Mesendoderm (in vitro differentiated cells): Measurements from ENCODE around the gene NR0B2.

Experiments
- DNase-seq: peaks from one replicate; pipeline ENCODE4 v3.0.0; 2013
- H2AK5ac ChIP-seq: 2 replicates; pipeline ENCODE4 v1.6.1; 2013; ENCODE audit warnings: low read length, inconsistent platforms
- H2BK120ac ChIP-seq: 2 replicates; pipeline ENCODE4 v1.6.1; 2013; ENCODE audit warnings: low read depth, mild to moderate bottlenecking, low read length, moderate library complexity, mixed read lengths
- H2BK15ac ChIP-seq: replicated peaks from 2 replicates; pipeline ENCODE4 v1.6.1; 2013; ENCODE audit warnings: low read depth, mild to moderate bottlenecking, moderate library complexity
- H2BK5ac ChIP-seq: 2 replicates; pipeline ENCODE4 v1.6.1; 2013; ENCODE audit warnings: low read length, inconsistent platforms
- H3K18ac ChIP-seq: 2 replicates; pipeline ENCODE4 v1.6.1; 2013; ENCODE audit warnings: mild to moderate bottlenecking, low read length, mixed read lengths
- H3K23ac ChIP-seq: one replicate; pipeline ENCODE4 v1.6.1; 2013; ENCODE audit warnings: low read length
- H3K27ac ChIP-seq: 2 replicates; pipeline ENCODE4 v1.5.1; 2013; ENCODE audit warnings: low read depth, mild to moderate bottlenecking, inconsistent platforms, low read length, moderate library complexity
- H3K27me3 ChIP-seq: 2 replicates; pipeline ENCODE4 v1.6.1; 2013; ENCODE audit warnings: low read length, control low read depth, mild to moderate bottlenecking, inconsistent platforms; ENCODE audit not compliant: insufficient read depth, poor library complexity
- H3K36me3 ChIP-seq: 2 replicates; pipeline ENCODE4 v1.6.1; 2013; ENCODE audit warnings: low read length, inconsistent platforms; ENCODE audit not compliant: control insufficient read depth, insufficient read depth
- H3K4ac ChIP-seq: one replicate; pipeline ENCODE4 v1.6.1; 2013; ENCODE audit warnings: low read depth, mild to moderate bottlenecking, low read length, moderate library complexity
- H3K4me1 ChIP-seq: 2 replicates; pipeline ENCODE4 v1.6.1; 2013; ENCODE audit warnings: low read depth, low read length, inconsistent platforms; ENCODE audit not compliant: control insufficient read depth
- H3K4me2 ChIP-seq: 2 replicates; pipeline ENCODE4 v1.6.1; 2013; ENCODE audit warnings: low read length
- H3K4me3 ChIP-seq: 2 replicates; pipeline ENCODE4 v1.5.1; 2013; ENCODE audit warnings: mild to moderate bottlenecking, low read length
- H3K56ac ChIP-seq: one replicate; pipeline ENCODE4 v1.6.1; 2013; ENCODE audit warnings: low read length
- H3K79me1 ChIP-seq: 2 replicates; pipeline ENCODE4 v1.6.1; 2013; ENCODE audit warnings: low read length, inconsistent platforms
- H3K79me2 ChIP-seq: 2 replicates; pipeline ENCODE4 v1.6.1; 2013; ENCODE audit warnings: mild to moderate bottlenecking, low read length; ENCODE audit not compliant: control insufficient read depth, insufficient read depth
- H3K9ac ChIP-seq: 2 replicates; pipeline ENCODE4 v1.6.1; 2013; ENCODE audit warnings: low read length, inconsistent platforms
- H4K5ac ChIP-seq: one replicate; pipeline ENCODE4 v1.6.1; 2013; ENCODE audit warnings: low read length
- H4K8ac ChIP-seq: one replicate; pipeline ENCODE4 v1.6.1; 2013; ENCODE audit warnings: low read depth, mild to moderate bottlenecking, control low read depth, low read length, moderate library complexity
- WGBS: extraction: QIAGEN DNeasy Blood & Tissue Kit; methylation state at CpG from one replicate; pipeline ENCODE4 v1.1.7; 2013; ENCODE audit warnings: low lambda C conversion rate, missing lambda C conversion rate; ENCODE audit not compliant: insufficient coverage; ENCODE audit errors: extremely low coverage; 5-methylcytosine and 5-hydroxymethylcytosine counted together

Gene NR0B2

GRCh38 chr1:26915204-26915842 lies 1.5 kb upstream of the NR0B2 start:
- Histone ChIP-seq H3K23ac (no peak overlapping the region), H3K36me3 (no peaks in the 10 kb centered on the region), H2BK120ac (no peak overlapping the region), H2BK5ac (no peak overlapping the region), H3K79me2 (no peaks in the 10 kb centered on the region), H3K4me2 (no peak overlapping the region), H2BK15ac (no peak overlapping the region), H3K4me3 (no peak overlapping the region), H4K5ac (no peak overlapping the region), H3K56ac (no peak overlapping the region), H3K27ac (no peak overlapping the region), H3K27me3 (no peaks in the 10 kb centered on the region), H3K79me1 (no peaks in the 10 kb centered on the region), H3K4me1 (no peaks in the 10 kb centered on the region), H4K8ac (no peak overlapping the region), H2AK5ac (no peak overlapping the region), H3K18ac (no peak overlapping the region), H3K9ac (no peak overlapping the region), H3K4ac (no peak overlapping the region)
- no peak for DNase-seq
- no CpG with 5 or more reads among the region's 5 CpGs for WGBS

- no peak overlapping the region for H3K18ac ChIP-seq
- H3K79me2 ChIP-seq: no peaks in the 10 kb centered on the region
- H3K56ac ChIP-seq: no peak overlapping the region
- no peak overlapping the region for H4K5ac ChIP-seq
- H2BK15ac ChIP-seq: no peak overlapping the region
- no peak for DNase-seq
- WGBS: no CpG with 5 or more reads among the region's 5 CpGs
- no peak overlapping the region for H3K4me2 ChIP-seq
- H3K9ac ChIP-seq: no peak overlapping the region
- no peak overlapping the region for H3K4me3 ChIP-seq
- no peak overlapping the region for H2BK5ac ChIP-seq
- H3K4ac ChIP-seq: no peak overlapping the region
- no peak overlapping the region for H3K23ac ChIP-seq
- H3K27me3 ChIP-seq: no peaks in the 10 kb centered on the region
- no peaks in the 10 kb centered on the region for H3K36me3 ChIP-seq
- no peak overlapping the region for H2BK120ac ChIP-seq
- no peak overlapping the region for H3K27ac ChIP-seq
- H2AK5ac ChIP-seq: no peak overlapping the region
- no peaks in the 10 kb centered on the region for H3K79me1 ChIP-seq
- H3K4me1 ChIP-seq: no peaks in the 10 kb centered on the region
- H4K8ac ChIP-seq: no peak overlapping the region
Observed at GRCh38 chr1:26913389-26913753, 404 bp downstream of the NR0B2 start.

- H3K4me3 ChIP-seq: no peak overlapping the region
- no peak overlapping the region for H4K5ac ChIP-seq
- no peak overlapping the region for H3K27ac ChIP-seq
- H3K4ac ChIP-seq: no peak overlapping the region
- H3K27me3 ChIP-seq: no peaks in the 10 kb centered on the region
- no peak overlapping the region for H3K18ac ChIP-seq
- no peak overlapping the region for H3K56ac ChIP-seq
- no peaks in the 10 kb centered on the region for H3K36me3 ChIP-seq
- no peak overlapping the region for H2BK5ac ChIP-seq
- no peak for DNase-seq
- H3K4me1 ChIP-seq: no peaks in the 10 kb centered on the region
- H3K23ac ChIP-seq: no peak overlapping the region
- H2BK120ac ChIP-seq: no peak overlapping the region
- no peak overlapping the region for H2BK15ac ChIP-seq
- no peaks in the 10 kb centered on the region for H3K79me1 ChIP-seq
- H3K4me2 ChIP-seq: no peak overlapping the region
- no CpG with 5 or more reads among the region's 2 CpGs for WGBS
- H2AK5ac ChIP-seq: no peak overlapping the region
- no peak overlapping the region for H4K8ac ChIP-seq
- H3K79me2 ChIP-seq: no peaks in the 10 kb centered on the region
- no peak overlapping the region for H3K9ac ChIP-seq
Observed at GRCh38 chr1:26912147-26912490, 1.7 kb downstream of the NR0B2 start.

DNA sequence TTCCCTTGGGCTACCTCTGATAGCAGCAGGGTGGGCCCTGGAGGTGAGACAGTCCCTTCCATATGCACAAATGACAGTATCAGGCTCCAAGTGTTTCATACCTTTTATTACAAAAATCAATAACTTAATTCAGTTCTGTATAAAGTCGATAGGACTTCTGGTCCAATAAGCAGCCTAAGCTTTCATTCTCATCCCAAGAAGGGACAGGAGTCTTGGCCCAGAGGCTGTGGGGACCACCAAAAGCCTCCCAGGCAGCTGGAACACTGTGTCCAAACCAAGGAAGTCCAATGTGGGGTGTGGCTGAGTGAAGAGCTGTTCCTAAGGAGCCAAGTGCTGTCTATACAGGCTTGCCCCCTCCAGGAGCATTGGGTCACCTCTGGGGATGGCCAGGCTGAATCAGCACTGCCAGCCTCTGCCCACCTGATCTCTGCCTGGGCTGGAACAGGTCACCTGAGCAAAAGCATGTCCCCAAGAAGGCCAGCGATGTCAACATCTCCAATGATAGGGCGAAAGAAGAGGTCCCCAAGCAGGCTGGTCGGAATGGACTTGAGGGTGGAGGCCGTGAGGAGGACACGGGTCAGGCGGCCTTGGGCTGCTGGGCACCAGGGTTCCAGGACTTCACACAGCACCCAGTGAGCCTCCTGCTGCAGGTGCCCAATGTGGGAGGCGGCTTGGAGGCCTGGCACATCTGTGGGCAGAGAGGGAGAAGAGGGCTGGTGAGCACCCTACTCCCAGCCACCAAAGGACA lies 2.2 kb downstream of the NR0B2 start:
- Histone ChIP-seq H2BK5ac (no peak overlapping the region), H3K4ac (no peak overlapping the region), H3K18ac (no peak overlapping the region), H2BK15ac (no peak overlapping the region), H3K23ac (no peak overlapping the region), H3K9ac (no peak overlapping the region), H3K79me1 (no peaks in the 10 kb centered on the region), H3K27me3 (no peaks in the 10 kb centered on the region), H2AK5ac (no peak overlapping the region), H3K36me3 (no peaks in the 10 kb centered on the region), H4K5ac (no peak overlapping the region), H4K8ac (no peak overlapping the region), H2BK120ac (no peak overlapping the region), H3K4me2 (no peak overlapping the region), H3K27ac (no peak overlapping the region), H3K4me3 (no peak overlapping the region), H3K4me1 (no peaks in the 10 kb centered on the region), H3K79me2 (no peaks in the 10 kb centered on the region), H3K56ac (no peak overlapping the region)
- WGBS: no CpG with 5 or more reads among the region's 8 CpGs
- no peak for DNase-seq

DNA sequence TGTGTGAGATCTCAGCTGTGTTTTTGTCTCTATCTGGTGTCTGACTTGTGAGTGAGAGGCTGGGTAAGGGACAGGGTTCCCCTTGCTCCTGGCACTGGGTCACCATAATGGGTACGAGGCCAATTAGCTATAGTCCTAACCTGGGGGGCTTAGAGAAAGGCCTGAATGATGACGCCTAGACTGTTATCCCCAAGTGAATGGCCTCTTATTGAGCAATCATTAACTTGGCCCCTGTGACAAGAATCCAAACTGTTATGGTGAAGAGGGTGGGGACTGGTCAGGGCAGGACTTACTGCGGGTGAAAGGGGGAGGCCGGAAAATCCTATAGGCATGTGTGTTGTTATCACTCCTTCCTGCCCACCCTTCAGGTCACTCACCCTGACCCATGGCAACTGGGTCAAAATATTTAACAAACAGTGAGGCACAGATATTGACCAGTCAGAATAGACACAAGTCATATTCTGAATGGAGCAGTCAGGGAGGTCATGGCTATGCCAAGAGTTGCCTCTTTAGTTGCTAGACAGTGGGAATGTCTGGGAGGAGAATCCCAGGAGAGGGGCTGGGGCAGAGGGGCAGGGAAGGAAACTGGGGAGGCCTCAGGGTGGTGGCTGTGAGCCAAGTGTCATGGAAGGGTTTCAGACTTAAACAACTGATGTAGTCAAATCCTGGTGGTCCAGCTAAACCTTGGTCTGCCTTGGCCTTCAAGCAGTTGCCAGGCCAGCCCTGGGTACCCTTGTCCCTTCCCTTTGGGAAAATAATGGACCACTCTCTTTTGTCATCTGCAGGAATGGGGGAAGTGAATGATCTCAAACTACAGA lies 3.2 kb downstream of the NR0B2 start:
- Histone ChIP-seq H3K79me1 (no peaks in the 10 kb centered on the region), H3K23ac (no peak overlapping the region), H3K79me2 (no peaks in the 10 kb centered on the region), H3K4me3 (no peak overlapping the region), H2AK5ac (no peak overlapping the region), H3K18ac (no peak overlapping the region), H3K4ac (no peak overlapping the region), H3K27me3 (no peaks in the 10 kb centered on the region), H3K9ac (no peak overlapping the region), H4K8ac (no peak overlapping the region), H2BK120ac (no peak overlapping the region), H3K36me3 (no peaks in the 10 kb centered on the region), H2BK15ac (no peak overlapping the region), H4K5ac (no peak overlapping the region), H3K4me2 (no peak overlapping the region), H3K27ac (no peak overlapping the region), H2BK5ac (no peak overlapping the region), H3K56ac (no peak overlapping the region), H3K4me1 (no peaks in the 10 kb centered on the region)
- no CpG with 5 or more reads among the region's 4 CpGs for WGBS
- no peak for DNase-seq
